Testis (tissue), 5 donors: ENCODE data around the gene MRPL27. TPM values are rescaled to one million over a fixed set of nuclear protein-coding genes. Genes with fewer than 3 reads are reported as not detected.
"Not testable (repeated sequence)": the region's sequence is repeated elsewhere in the genome, so short reads cannot be mapped to it uniquely, and the experiment has no call there.

Experiments
- DNase-seq: peaks from one replicate; pipeline ENCODE4 v3.0.0-alpha.2; 2019
- H3K27ac ChIP-seq, 2 donors: fragments of 200-600 bp; sonication (generic); one replicate each; pipeline ENCODE4 v1.5.1; 2019
- H3K27me3 ChIP-seq: fragments of 200-600 bp; sonication (generic); one replicate; pipeline ENCODE4 v1.5.1; 2019
- H3K36me3 ChIP-seq: fragments of 200-600 bp; sonication (generic); one replicate; pipeline ENCODE4 v1.5.1; 2017; ENCODE audit warnings: low read depth; ENCODE audit errors: missing control alignments
- H3K4me1 ChIP-seq: fragments of 200-600 bp; sonication (generic); one replicate; pipeline ENCODE4 v1.5.1; 2019
- H3K4me3 ChIP-seq, 2 donors: fragments of 200-600 bp; sonication (generic); one replicate each; pipeline ENCODE4 v1.5.1; 2017 to 2019
- H3K9me3 ChIP-seq: fragments of 200-600 bp; sonication (generic); one replicate; pipeline ENCODE4 v1.5.1; 2017
- POLR2A ChIP-seq: fragments of 450-650 bp; IDR thresholded peaks from one replicate; pipeline ENCODE4 v1.6.1; 2017; ENCODE audit warnings: antibody characterized with exemption, mild to moderate bottlenecking, moderate library complexity
- WGBS, 2 donors: methylation state at CpG; one replicate each; pipeline ENCODE4 v1.1.5; 2018; 5-methylcytosine and 5-hydroxymethylcytosine counted together
- intact Hi-C: fragments of 100-400 bp; cut with DNase I; formaldehyde crosslinking; loops from one replicate; pipeline ENCODE4 v1.15.1; 2023; ENCODE audit warnings: low total_unique reads
- long read RNA-seq, 2 donors: transcript quantifications; one replicate each; lab custom pipeline, GENCODE V29; 2026
- polyA plus RNA-seq: library from polyadenylated mRNA; stranded (reverse); fragments of 350-450 nt; fragmentation: Illumina TruSeq; extraction: RNeasy Lipid Tissue Mini Kit (QIAGEN cat#74804); gene quantifications from one replicate; pipeline ENCODE4 v1.2.3, GENCODE V29; 2014; ENCODE audit warnings: low read depth, low replicate concordance; ENCODE audit not compliant: insufficient read depth
- total RNA-seq, 2 donors: library from RNA; depleted of rRNA; stranded (reverse); fragments of >200 nt; gene quantifications; one replicate each; pipeline ENCODE4 v1.2.3, GENCODE V29; 2016
- TF ChIP-seq, protein P1 (sequence below), 3 experiments: fragments of 450-650 bp in 2 of 3; fragments of 200-600 bp in 1 of 3; sonication (generic) in 1 of 3; IDR thresholded peaks; one replicate each; pipeline ENCODE4 v1.5.1; 2016 to 2019; ENCODE audit warnings: antibody characterized with exemption in 3 of 3, mild to moderate bottlenecking in 2 of 3, moderate library complexity in 1 of 3

The MRPL27 gene
- 10 to 100 TPM; 54.5 to 69.1 TPM for total RNA-seq
- polyA plus RNA-seq = 65.1 TPM
- long read RNA-seq, donor 1, transcript MRPL27-201 (4 exons, 716 nt) = major isoform, 61 of 83 reads
- long read RNA-seq, donor 1, partial matches to known transcripts = 20 of 83 reads
- long read RNA-seq, donor 1, other reads (novel, unspliced or antisense) = 0 of 83 reads
- long read RNA-seq, donor 2, transcript MRPL27-201 (4 exons, 716 nt) = major isoform, 32 of 35 reads
- long read RNA-seq, donor 2, partial matches to known transcripts = 0 of 35 reads
- long read RNA-seq, donor 2, other reads (novel, unspliced or antisense) = 0 of 35 reads

DNA sequence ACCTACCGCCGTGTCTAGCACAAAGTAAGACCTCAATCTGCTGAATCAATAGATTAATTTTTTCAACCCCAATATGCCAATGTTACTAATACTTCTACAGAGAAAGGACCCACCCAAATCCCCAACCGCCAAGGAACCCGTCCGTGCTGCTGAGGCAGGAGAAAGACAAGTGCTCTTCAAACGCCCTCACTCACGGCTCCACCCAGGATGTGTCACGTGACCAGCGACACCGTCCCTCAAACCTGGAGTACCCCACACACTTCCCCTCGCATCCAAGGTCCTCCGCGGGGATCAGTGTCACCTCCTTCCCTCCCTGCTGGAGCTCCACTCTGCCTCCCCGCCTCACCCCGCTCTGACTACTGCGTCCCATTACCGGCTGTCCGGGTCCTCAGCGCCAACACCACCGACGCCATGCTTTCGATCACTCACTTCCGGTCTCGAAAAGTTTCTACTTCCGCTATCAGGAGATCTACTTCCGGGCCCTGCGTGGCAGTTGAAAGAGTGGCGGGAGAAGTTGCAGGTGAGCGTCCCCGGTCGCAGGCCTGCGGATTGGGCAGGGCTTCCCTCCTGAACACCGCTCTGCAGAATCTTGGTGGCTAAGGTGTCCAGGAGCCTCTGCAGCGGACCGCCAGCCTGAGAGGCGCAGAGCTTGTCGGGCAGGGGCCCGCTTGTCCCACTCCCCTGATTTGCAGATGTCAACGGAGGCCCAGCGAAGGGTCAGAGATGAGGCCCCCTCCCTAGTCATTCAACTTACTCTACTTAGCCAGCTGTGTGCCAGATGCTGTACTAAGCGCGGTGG lies at the start of gene MRPL27, which contains the start of gene EME1:
MRPL27 (minus strand) TSS at position 427 of the 799 bp plus-strand sequence; CDS start at position 413, 14 bp downstream.
EME1 (plus strand) TSS at position 472 of the 799 bp plus-strand sequence. CDS start 1,980 bp downstream, outside the sequence.
- 1% methylated on average over 37 to 42 of the region's 42 CpGs for WGBS, 2 donors
- no peaks in the 10 kb centered on the region for H3K36me3 ChIP-seq
- intact Hi-C loops = loop anchor here (10.0 kb wide), 1 partner anchor 102 kb away; the partner anchor contains the start of gene RSAD1
- H3K27me3 ChIP-seq = no peaks in the 10 kb centered on the region
- no peaks in the 10 kb centered on the region for H3K9me3 ChIP-seq
- TF ChIP-seq, protein P1, sequence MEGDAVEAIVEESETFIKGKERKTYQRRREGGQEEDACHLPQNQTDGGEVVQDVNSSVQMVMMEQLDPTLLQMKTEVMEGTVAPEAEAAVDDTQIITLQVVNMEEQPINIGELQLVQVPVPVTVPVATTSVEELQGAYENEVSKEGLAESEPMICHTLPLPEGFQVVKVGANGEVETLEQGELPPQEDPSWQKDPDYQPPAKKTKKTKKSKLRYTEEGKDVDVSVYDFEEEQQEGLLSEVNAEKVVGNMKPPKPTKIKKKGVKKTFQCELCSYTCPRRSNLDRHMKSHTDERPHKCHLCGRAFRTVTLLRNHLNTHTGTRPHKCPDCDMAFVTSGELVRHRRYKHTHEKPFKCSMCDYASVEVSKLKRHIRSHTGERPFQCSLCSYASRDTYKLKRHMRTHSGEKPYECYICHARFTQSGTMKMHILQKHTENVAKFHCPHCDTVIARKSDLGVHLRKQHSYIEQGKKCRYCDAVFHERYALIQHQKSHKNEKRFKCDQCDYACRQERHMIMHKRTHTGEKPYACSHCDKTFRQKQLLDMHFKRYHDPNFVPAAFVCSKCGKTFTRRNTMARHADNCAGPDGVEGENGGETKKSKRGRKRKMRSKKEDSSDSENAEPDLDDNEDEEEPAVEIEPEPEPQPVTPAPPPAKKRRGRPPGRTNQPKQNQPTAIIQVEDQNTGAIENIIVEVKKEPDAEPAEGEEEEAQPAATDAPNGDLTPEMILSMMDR (IDR thresholded peaks at IDR 0.05) = no peak
- TF ChIP-seq POLR2A = no peak
- peak within 1 kb of the TSS; percentile 88 to 93 for H3K27ac ChIP-seq
- DNase-seq = peak; percentile 92
- H3K4me3 ChIP-seq = peak within 1 kb of the TSS; percentile 68 to 84
- H3K4me1 ChIP-seq = peaks cover 19% of the 10 kb centered on the region

DNA sequence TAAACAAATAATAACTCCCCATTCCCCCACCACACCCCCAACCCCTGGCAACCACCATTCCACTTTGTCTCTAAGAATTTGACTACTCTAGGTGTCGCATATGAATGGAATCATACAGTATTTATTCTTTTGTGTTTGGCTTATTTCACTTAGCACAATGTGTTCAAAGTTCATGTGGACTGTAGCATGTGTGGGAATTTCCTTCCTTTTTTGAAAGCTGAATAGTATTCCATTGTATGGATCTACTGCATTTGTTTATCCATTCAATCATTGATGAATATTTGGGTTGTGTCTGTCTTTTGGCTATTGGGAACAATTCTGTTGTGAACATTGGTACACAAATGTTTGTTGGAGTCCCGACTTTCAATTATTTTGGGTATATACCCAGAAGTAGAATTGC lies 49.8 kb upstream of the MRPL27 start:
- Histone ChIP-seq H3K9me3 (no peaks in the 10 kb centered on the region), H3K27ac (no peak overlapping the region), H3K4me1 (peaks cover 20% of the 10 kb centered on the region), H3K36me3 (no peaks in the 10 kb centered on the region), H3K27me3 (no peaks in the 10 kb centered on the region), H3K4me3 (no peak overlapping the region)
- TF ChIP-seq, protein P1 (IDR thresholded peaks at IDR 0.05) = no peak
- TF ChIP-seq POLR2A = no peak
- WGBS, 2 donors = 86 to 97% methylated on average over 2 of the region's 2 CpGs
- intact Hi-C loops = no loop called here
- DNase-seq = no peak

DNA sequence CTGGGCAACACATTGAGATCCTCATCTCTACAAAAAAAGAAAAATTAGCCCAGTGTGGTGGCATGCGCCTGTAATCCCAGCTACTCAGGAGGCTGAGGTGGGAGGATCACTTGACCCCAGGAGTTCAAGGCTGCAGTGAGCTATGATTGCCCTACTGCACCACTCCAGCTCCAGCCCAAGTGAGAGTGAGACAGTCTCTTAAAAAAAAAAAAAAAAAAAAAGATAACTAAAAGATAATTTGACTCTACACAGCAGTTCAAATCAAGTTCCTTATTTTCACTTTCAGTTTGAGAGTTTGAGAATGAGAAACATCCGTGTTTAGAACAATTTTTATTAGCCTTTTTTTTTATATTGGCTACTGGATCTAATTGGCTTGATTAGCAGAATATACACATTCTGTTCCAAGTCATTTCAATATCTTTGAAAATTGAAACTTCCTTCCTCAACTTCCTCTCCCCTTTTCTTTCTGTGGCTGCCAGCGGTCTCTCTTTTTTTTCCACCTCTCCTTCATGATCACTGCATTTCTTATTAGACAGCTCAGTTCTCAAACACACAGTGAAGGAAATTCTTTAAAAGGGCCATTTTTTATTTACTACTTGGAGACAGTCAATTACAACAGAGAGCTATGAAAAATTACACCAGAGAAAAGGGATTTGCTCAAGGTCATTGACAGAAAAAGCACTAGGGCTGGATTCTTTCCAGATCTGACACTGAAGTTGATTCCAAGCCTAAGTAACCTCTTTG lies 48.5 kb upstream of the MRPL27 start:
- Histone ChIP-seq H3K27me3 (no peaks in the 10 kb centered on the region), H3K4me3 (no peak overlapping the region), H3K4me1 (peaks cover 9% of the 10 kb centered on the region), H3K9me3 (no peaks in the 10 kb centered on the region), H3K27ac (peak overlapping the region; percentile 51 to 68), H3K36me3 (no peaks in the 10 kb centered on the region)
- TF ChIP-seq, protein P1 (IDR thresholded peaks at IDR 0.05) = no peak
- TF ChIP-seq POLR2A = no peak
- intact Hi-C loops = no loop called here
- WGBS, 2 donors = 42% methylated on average over 3 of the region's 3 CpGs
- no peak for DNase-seq

DNA sequence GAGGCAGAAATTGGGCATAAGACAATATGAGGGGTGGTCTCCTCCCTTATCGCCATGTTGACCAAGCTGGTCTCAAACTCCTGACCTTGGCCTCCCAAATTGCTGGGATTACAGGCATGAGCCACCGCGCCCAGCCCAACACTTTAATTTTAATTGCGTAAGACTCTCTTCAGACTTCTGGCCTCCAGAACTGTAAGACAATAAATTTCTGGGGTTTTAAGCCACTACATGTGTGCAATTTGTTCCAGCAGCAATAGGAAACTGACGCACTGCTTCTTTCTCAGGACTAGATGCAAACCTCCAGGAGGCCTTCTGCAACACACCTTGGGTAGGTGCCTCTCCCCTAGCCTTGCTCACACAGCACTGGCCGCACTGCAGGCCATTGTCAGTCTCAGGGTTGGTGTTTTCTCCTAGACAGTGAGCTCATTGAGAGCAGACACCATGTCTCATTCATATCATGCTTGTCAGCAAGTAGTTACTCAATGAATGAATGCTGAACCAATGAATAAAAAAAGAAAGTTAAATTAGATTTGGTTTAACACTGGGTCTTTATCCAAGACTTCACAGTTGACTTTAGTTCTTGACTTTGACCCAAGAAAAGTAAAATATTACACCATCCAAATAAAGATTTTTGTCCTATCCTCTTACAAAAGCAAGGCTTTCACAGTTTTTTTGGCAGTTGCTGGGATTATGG lies 47.6 kb upstream of the MRPL27 start:
- Histone ChIP-seq H3K9me3 (no peaks in the 10 kb centered on the region), H3K36me3 (no peaks in the 10 kb centered on the region), H3K4me3 (no peak overlapping the region), H3K4me1 (peaks cover 9% of the 10 kb centered on the region), H3K27me3 (no peaks in the 10 kb centered on the region), H3K27ac (peak overlapping the region in 1 of 2 donors; percentile 68)
- intact Hi-C loops = no loop called here
- WGBS, 2 donors = 92 to 96% methylated on average over 6 of the region's 6 CpGs
- no peak for DNase-seq
- no peak for TF ChIP-seq POLR2A
- TF ChIP-seq, protein P1 (IDR thresholded peaks at IDR 0.05) = no peak

DNA sequence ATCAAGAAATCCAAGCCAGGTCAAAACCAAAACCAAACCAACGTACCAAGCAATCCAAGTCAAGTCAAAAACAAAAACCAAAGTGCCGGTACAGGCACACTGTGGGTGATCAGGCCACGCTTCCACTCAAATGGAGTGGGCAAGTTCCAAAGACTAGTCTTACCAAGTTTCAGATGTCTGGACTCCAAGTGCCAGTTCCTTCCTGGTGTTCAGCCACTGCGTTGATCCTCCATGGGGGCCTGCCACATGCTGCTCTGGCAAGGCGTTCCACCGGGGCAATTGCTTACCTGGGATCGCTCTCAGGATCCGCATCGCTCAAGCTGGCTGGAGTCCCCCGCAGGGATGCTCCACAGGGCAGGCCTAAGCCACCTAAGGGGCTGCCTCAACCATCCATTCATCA lies 46.6 kb upstream of the MRPL27 start:
- H3K4me1 ChIP-seq, H3K27me3 ChIP-seq, H3K36me3 ChIP-seq, DNase-seq, H3K9me3 ChIP-seq, H3K27ac ChIP-seq, intact Hi-C loops, H3K4me3 ChIP-seq: not testable (repeated sequence)
- WGBS, 2 donors = 97 to 98% methylated on average over 10 of the region's 10 CpGs
